H9 (cell line): ENCODE results near the gene P2RY14. TPM values are rescaled to one million over a fixed set of nuclear protein-coding genes. Genes with fewer than 3 reads are reported as not detected.

Source experiments
- DNase-seq: peaks from one replicate; pipeline ENCODE4 v3.0.0-alpha.2; 2017
- H2AFZ ChIP-seq: one replicate; pipeline ENCODE4 v1.6.1; 2013; ENCODE audit warnings: mild to moderate bottlenecking, low read length, control low read depth, moderate library complexity
- H2AK5ac ChIP-seq: 2 replicates; pipeline ENCODE4 v1.6.1; 2013; ENCODE audit warnings: low read length, control low read depth, mixed read lengths; ENCODE audit not compliant: insufficient read length
- H2BK120ac ChIP-seq: one replicate; pipeline ENCODE4 v1.6.1; 2013; ENCODE audit warnings: low read depth, mild to moderate bottlenecking, low read length, control low read depth, inconsistent platforms; ENCODE audit not compliant: poor library complexity, severe bottlenecking
- H2BK12ac ChIP-seq: 2 replicates; pipeline ENCODE4 v1.6.1; 2013; ENCODE audit warnings: low read length, control low read depth, mixed read lengths, low read depth; ENCODE audit not compliant: insufficient read length
- H2BK15ac ChIP-seq: 2 replicates; pipeline ENCODE4 v1.6.1; 2013; ENCODE audit warnings: low read depth, low read length, control low read depth
- H2BK20ac ChIP-seq: one replicate; pipeline ENCODE4 v1.6.1; 2013; ENCODE audit warnings: low read depth, mild to moderate bottlenecking, low read length, control low read depth, inconsistent platforms; ENCODE audit not compliant: poor library complexity, severe bottlenecking
- H2BK5ac ChIP-seq: 2 replicates; pipeline ENCODE4 v1.6.1; 2013; ENCODE audit warnings: low read length, control low read depth, mixed read lengths; ENCODE audit not compliant: insufficient read length
- H3K14ac ChIP-seq: 2 replicates; pipeline ENCODE4 v1.6.1; 2013; ENCODE audit warnings: low read length, control low read depth; ENCODE audit not compliant: insufficient read depth
- H3K18ac ChIP-seq: 2 replicates; pipeline ENCODE4 v1.6.1; 2013; ENCODE audit warnings: low read depth, mild to moderate bottlenecking, mixed read lengths, low read length, control low read depth; ENCODE audit not compliant: insufficient read length
- H3K23ac ChIP-seq: 2 replicates; pipeline ENCODE4 v1.6.1; 2013; ENCODE audit warnings: low read length, control low read depth, mixed read lengths, low read depth; ENCODE audit not compliant: insufficient read length
- H3K23me2 ChIP-seq: 2 replicates; pipeline ENCODE4 v1.6.1; 2013; ENCODE audit warnings: low read depth, mild to moderate bottlenecking, mixed read lengths, low read length, control low read depth; ENCODE audit not compliant: insufficient read length, poor library complexity, severe bottlenecking
- H3K27ac ChIP-seq: 2 replicates; pipeline ENCODE4 v1.5.1; 2013; ENCODE audit warnings: low read length, control low read depth, mixed read lengths, low read depth; ENCODE audit not compliant: insufficient read length
- H3K27me3 ChIP-seq: 2 replicates; pipeline ENCODE4 v1.6.1; 2013; ENCODE audit warnings: low read length, control low read depth, inconsistent platforms; ENCODE audit not compliant: insufficient read depth
- H3K4ac ChIP-seq: 2 replicates; pipeline ENCODE4 v1.6.1; 2013; ENCODE audit warnings: low read depth, mild to moderate bottlenecking, control low read depth, inconsistent platforms, low read length, moderate library complexity
- H3K4me1 ChIP-seq: 2 replicates; pipeline ENCODE4 v1.6.1; 2013; ENCODE audit warnings: low read length, control low read depth, inconsistent platforms; ENCODE audit not compliant: insufficient read depth
- H3K4me2 ChIP-seq: 2 replicates; pipeline ENCODE4 v1.6.1; 2013; ENCODE audit warnings: low read length, control low read depth, mixed read lengths; ENCODE audit not compliant: insufficient read length, insufficient read depth
- H3K56ac ChIP-seq: 2 replicates; pipeline ENCODE4 v1.6.1; 2013; ENCODE audit warnings: low read depth, mild to moderate bottlenecking, mixed read lengths, low read length, control low read depth; ENCODE audit not compliant: insufficient read length
- H3K79me1 ChIP-seq: 2 replicates; pipeline ENCODE4 v1.6.1; 2013; ENCODE audit warnings: low read depth, mild to moderate bottlenecking, moderate library complexity, low read length, control low read depth, inconsistent platforms; ENCODE audit not compliant: insufficient read depth, poor library complexity, severe bottlenecking
- H3K79me2 ChIP-seq: 2 replicates; pipeline ENCODE4 v1.6.1; 2013; ENCODE audit warnings: low read length, control low read depth, inconsistent platforms; ENCODE audit not compliant: insufficient read depth
- H3K9ac ChIP-seq: 2 replicates; pipeline ENCODE4 v1.6.1; 2013; ENCODE audit warnings: low read length, control low read depth, mixed read lengths; ENCODE audit not compliant: insufficient read length; ENCODE audit errors: extremely low read depth
- H3K9me3 ChIP-seq: one replicate; pipeline ENCODE4 v1.6.1; 2013; ENCODE audit warnings: low read depth, low read length, inconsistent platforms; ENCODE audit not compliant: control insufficient read depth
- H3T11ph ChIP-seq: one replicate; pipeline ENCODE4 v1.6.1; 2013; ENCODE audit warnings: mild to moderate bottlenecking, low read length, control low read depth, inconsistent platforms
- H4K20me1 ChIP-seq: one replicate; pipeline ENCODE4 v1.6.1; 2013; ENCODE audit not compliant: control insufficient read depth, insufficient read length, insufficient read depth
- H4K5ac ChIP-seq: 2 replicates; pipeline ENCODE4 v1.6.1; 2013; ENCODE audit warnings: low read depth, mild to moderate bottlenecking, mixed read lengths, low read length, control low read depth; ENCODE audit not compliant: insufficient read length
- H4K8ac ChIP-seq: replicated peaks from 2 replicates; pipeline ENCODE4 v1.6.1; 2013; ENCODE audit warnings: low read length, control low read depth, mixed read lengths, low read depth; ENCODE audit not compliant: insufficient read length
- H4K91ac ChIP-seq: 2 replicates; pipeline ENCODE4 v1.6.1; 2013; ENCODE audit warnings: low read depth, mild to moderate bottlenecking, moderate library complexity, mixed read lengths, low read length, control low read depth; ENCODE audit not compliant: insufficient read length
- H3K27ac Mint-ChIP-seq, 3 experiments: 2 replicates in 2 of 3; 3 replicates in 1 of 3; pipeline ENCODE4 v1.8.0; 2020 to 2021; ENCODE audit warnings: mixed read lengths in 3 of 3, mild to moderate bottlenecking in 1 of 3, moderate library complexity in 1 of 3
- H3K27me3 Mint-ChIP-seq: 2 replicates; pipeline ENCODE4 v1.8.0; 2021; ENCODE audit warnings: low read depth, mild to moderate bottlenecking, moderate library complexity, mixed read lengths
- H3K36me3 Mint-ChIP-seq, 3 experiments: 2 replicates in 2 of 3; 3 replicates in 1 of 3; pipeline ENCODE4 v1.8.0; 2020 to 2021; ENCODE audit warnings: low read depth in 3 of 3, mixed read lengths in 3 of 3; ENCODE audit not compliant: insufficient read depth in 1 of 3
- H3K4me1 Mint-ChIP-seq, 2 experiments: 2 replicates each; pipeline ENCODE4 v1.8.0; 2020; ENCODE audit warnings: mixed read lengths in 2 of 2
- H3K4me3 Mint-ChIP-seq, 2 experiments: 2 replicates in 1 of 2; 3 replicates in 1 of 2; pipeline ENCODE4 v1.8.0; 2020 to 2021; ENCODE audit warnings: mild to moderate bottlenecking in 2 of 2, mixed read lengths in 2 of 2, moderate library complexity in 1 of 2
- H3K9me3 Mint-ChIP-seq, 2 experiments: 2 replicates in 1 of 2; 3 replicates in 1 of 2; pipeline ENCODE4 v1.8.0; 2020; ENCODE audit warnings: mild to moderate bottlenecking in 2 of 2, mixed read lengths in 2 of 2, moderate library complexity in 1 of 2
- WGBS: extraction: QIAGEN DNeasy Blood & Tissue Kit; methylation state at CpG from one replicate; pipeline ENCODE4 v1.1.7; 2013; ENCODE audit warnings: missing lambda C conversion rate, low lambda C conversion rate, mixed read lengths; ENCODE audit not compliant: insufficient read length; ENCODE audit errors: extremely low coverage; 5-methylcytosine and 5-hydroxymethylcytosine counted together
- total RNA-seq: library from RNA; stranded (reverse); gene quantifications from 2 replicates; pipeline ENCODE4 v1.2.1, GENCODE V29; 2021
- TF ChIP-seq, protein P1 (sequence below): fragments of 200-600 bp; sonication (generic); conservative IDR thresholded peaks from 3 replicates; pipeline ENCODE4 v1.8.0; 2021; ENCODE audit warnings: antibody characterized with exemption, mild to moderate bottlenecking

P2RY14 gene
- total RNA-seq, 1 experiment from 2014 or later, result not detected

DNA sequence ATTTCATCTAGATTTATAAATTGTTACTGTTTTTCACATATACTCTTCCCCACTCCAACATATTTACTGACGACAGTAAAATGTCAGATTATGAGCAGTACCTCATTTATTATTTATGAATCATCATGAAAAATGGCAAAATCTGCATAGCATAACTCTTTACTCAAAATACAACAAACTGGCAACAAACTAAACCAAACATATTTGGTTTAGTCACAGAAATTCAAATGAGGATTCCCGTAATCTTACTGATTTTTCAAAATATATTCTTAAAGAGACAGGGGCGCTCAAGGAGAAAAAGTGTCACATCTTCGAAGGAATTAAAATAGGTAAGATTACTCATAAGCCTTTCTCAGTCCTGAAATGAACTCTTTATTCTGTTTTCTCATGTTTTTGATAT lies 41.3 kb upstream of the P2RY14 start:
- Histone ChIP-seq H3K23me2 (no peaks in the 10 kb centered on the region), H3K9me3 (no peaks in the 10 kb centered on the region), H3K4me2 (no peak overlapping the region), H2BK20ac (no peak overlapping the region), H2BK120ac (no peak overlapping the region), H3K56ac (no peak overlapping the region), H3K18ac (no peak overlapping the region), H2BK12ac (no peak overlapping the region), H3K9ac (no peak overlapping the region), H3K4me1 (no peaks in the 10 kb centered on the region; the same call in 1 of the 2 replicates), H2AK5ac (no peak overlapping the region), H3K79me2 (no peaks in the 10 kb centered on the region), H3T11ph (no peak overlapping the region), H3K14ac (no peak overlapping the region), H4K5ac (no peak overlapping the region), H2AFZ (no peak overlapping the region), H2BK15ac (no peak overlapping the region), H3K4ac (no peak overlapping the region), H4K20me1 (no peaks in the 10 kb centered on the region), H3K23ac (no peak overlapping the region), H2BK5ac (no peak overlapping the region), H3K27me3 (no peaks in the 10 kb centered on the region), H3K79me1 (no peaks in the 10 kb centered on the region), H3K27ac (no peak overlapping the region), H4K91ac (no peak overlapping the region), H4K8ac (no peak overlapping the region)
- no CpG with 5 or more reads among the region's 4 CpGs for WGBS
- H3K9me3 Mint-ChIP-seq, result no peaks in the 10 kb centered on the region
- no peak overlapping the region for H3K4me3 Mint-ChIP-seq
- no peak for DNase-seq
- H3K27me3 Mint-ChIP-seq, result no peaks in the 10 kb centered on the region
- TF ChIP-seq, protein P1, sequence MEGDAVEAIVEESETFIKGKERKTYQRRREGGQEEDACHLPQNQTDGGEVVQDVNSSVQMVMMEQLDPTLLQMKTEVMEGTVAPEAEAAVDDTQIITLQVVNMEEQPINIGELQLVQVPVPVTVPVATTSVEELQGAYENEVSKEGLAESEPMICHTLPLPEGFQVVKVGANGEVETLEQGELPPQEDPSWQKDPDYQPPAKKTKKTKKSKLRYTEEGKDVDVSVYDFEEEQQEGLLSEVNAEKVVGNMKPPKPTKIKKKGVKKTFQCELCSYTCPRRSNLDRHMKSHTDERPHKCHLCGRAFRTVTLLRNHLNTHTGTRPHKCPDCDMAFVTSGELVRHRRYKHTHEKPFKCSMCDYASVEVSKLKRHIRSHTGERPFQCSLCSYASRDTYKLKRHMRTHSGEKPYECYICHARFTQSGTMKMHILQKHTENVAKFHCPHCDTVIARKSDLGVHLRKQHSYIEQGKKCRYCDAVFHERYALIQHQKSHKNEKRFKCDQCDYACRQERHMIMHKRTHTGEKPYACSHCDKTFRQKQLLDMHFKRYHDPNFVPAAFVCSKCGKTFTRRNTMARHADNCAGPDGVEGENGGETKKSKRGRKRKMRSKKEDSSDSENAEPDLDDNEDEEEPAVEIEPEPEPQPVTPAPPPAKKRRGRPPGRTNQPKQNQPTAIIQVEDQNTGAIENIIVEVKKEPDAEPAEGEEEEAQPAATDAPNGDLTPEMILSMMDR, result no peak
- H3K4me1 Mint-ChIP-seq, result peaks cover 29 to 37% of the 10 kb centered on the region in 2 experiments
- H3K27ac Mint-ChIP-seq, result no peak overlapping the region
- no peaks in the 10 kb centered on the region; a peak in 1 of 7 replicates for H3K36me3 Mint-ChIP-seq
